Caco-2 (cell line): ENCODE results near the gene RUFY4. TPM values are rescaled to one million over a fixed set of nuclear protein-coding genes. Genes with fewer than 3 reads are reported as not detected.

ENCODE experiments used
- BruUV-seq: library from RNA; stranded (reverse); fragments of 400-500 nt; replicated peaks from 2 replicates; lab custom pipeline; 2021; lab: Mats Ljungman, UMichigan
- CTCF ChIA-PET: fragments of 300-600 bp; sonication (Branson Sonifier 250); formaldehyde crosslinking; loops from one replicate; lab custom pipeline; 2022; ENCODE audit warnings: antibody characterized with exemption; lab: Charles Lee
- POLR2A ChIA-PET: fragments of 300-600 bp; sonication (Branson Sonifier 250); formaldehyde crosslinking; loops from one replicate; lab custom pipeline; 2022; ENCODE audit warnings: antibody characterized with exemption; lab: Charles Lee
- DNase-seq, 2 experiments: peaks; one replicate each; pipeline versions ENCODE4 v3.0.0 to v3.0.0-alpha.2; 2020 to 2022
- H3K27me3 ChIP-seq: replicated peaks from 2 replicates; pipeline ENCODE4 v1.6.0; 2011; ENCODE audit warnings: low read length; ENCODE audit not compliant: control insufficient read depth, insufficient read depth
- H3K36me3 ChIP-seq: 2 replicates; pipeline ENCODE4 v1.5.1; 2011; ENCODE audit warnings: low read length; ENCODE audit not compliant: control insufficient read depth, insufficient read depth
- H3K4me1 ChIP-seq: fragments of 250-450 bp; sonication (Bioruptor Pico); 2 replicates; pipeline ENCODE4 v1.5.1; 2020; ENCODE audit warnings: mild to moderate bottlenecking
- H3K4me3 ChIP-seq: 2 replicates; pipeline ENCODE4 v1.5.1; 2011; ENCODE audit warnings: low read depth, mild to moderate bottlenecking, control low read depth, low read length
- H3K9me3 ChIP-seq: fragments of 250-450 bp; sonication (Bioruptor Pico); 2 replicates; pipeline ENCODE4 v1.5.1; 2020; ENCODE audit warnings: mild to moderate bottlenecking, moderate library complexity
- H3K27ac Mint-ChIP-seq: one replicate; pipeline ENCODE4 v1.8.0; 2022; ENCODE audit warnings: mixed read lengths; ENCODE audit not compliant: unreplicated experiment
- H3K27me3 Mint-ChIP-seq: one replicate; pipeline ENCODE4 v1.8.0; 2022; ENCODE audit warnings: mixed read lengths; ENCODE audit not compliant: insufficient read depth, unreplicated experiment
- H3K36me3 Mint-ChIP-seq: one replicate; pipeline ENCODE4 v1.8.0; 2022; ENCODE audit warnings: mild to moderate bottlenecking, mixed read lengths; ENCODE audit not compliant: insufficient read depth, unreplicated experiment
- H3K4me1 Mint-ChIP-seq: one replicate; pipeline ENCODE4 v1.8.0; 2022; ENCODE audit warnings: low read depth, mixed read lengths; ENCODE audit not compliant: unreplicated experiment
- H3K4me3 Mint-ChIP-seq: one replicate; pipeline ENCODE4 v1.8.0; 2022; ENCODE audit warnings: mild to moderate bottlenecking, moderate library complexity, mixed read lengths; ENCODE audit not compliant: unreplicated experiment
- H3K9me3 Mint-ChIP-seq: one replicate; pipeline ENCODE4 v1.8.0; 2022; ENCODE audit warnings: mixed read lengths; ENCODE audit not compliant: unreplicated experiment
- CTCF ChIP-seq, 2 experiments: fragments of 200-600 bp in 1 of 2; IDR thresholded peaks; 1 replicate in 1 of 2; 2 replicates in 1 of 2; pipeline versions ENCODE4 v1.5.1 to v1.8.0; 2011 to 2022; ENCODE audit warnings: antibody characterized with exemption in 1 of 2, control low read depth in 1 of 2, inconsistent platforms in 1 of 2, low read depth in 1 of 2, low read length in 1 of 2, mild to moderate bottlenecking in 1 of 2, moderate library complexity in 1 of 2; ENCODE audit not compliant: insufficient read depth in 1 of 2, severe bottlenecking in 1 of 2, unreplicated experiment in 1 of 2
- intact Hi-C: fragments of 100-400 bp; cut with micrococcal nuclease; formaldehyde crosslinking; loops from one replicate; pipeline ENCODE4 v1.10.0; 2022; ENCODE audit not compliant: unreplicated experiment
- total RNA-seq: library from RNA; stranded (reverse); gene quantifications from 2 replicates; pipeline ENCODE4 v1.2.3, GENCODE V29; 2022

The RUFY4 gene
- total RNA-seq, 1 experiment from 2014 or later = not detected

- ChIA-PET CTCF (no interaction called here), POLR2A (no interaction called here)
- DNase-seq = no peak
- Histone ChIP-seq H3K27me3 (no peaks in the 10 kb centered on the region), H3K4me3 (no peak overlapping the region), H3K4me1 (no peaks in the 10 kb centered on the region), H3K36me3 (no peaks in the 10 kb centered on the region), H3K9me3 (peaks cover 5% of the 10 kb centered on the region)
- Mint-ChIP-seq H3K4me3 (no peak overlapping the region), H3K27ac (no peak overlapping the region), H3K9me3 (peaks cover 24% of the 10 kb centered on the region), H3K27me3 (peaks cover 4% of the 10 kb centered on the region), H3K4me1 (no peaks in the 10 kb centered on the region), H3K36me3 (no peaks in the 10 kb centered on the region)
- intact Hi-C loops = no loop called here
- BruUV-seq = no TSS peak
- no peak for TF ChIP-seq CTCF (IDR thresholded peaks at IDR 0.05; ENCODE audit: insufficient read depth in 1 of 2, low read depth in 1 of 2, low read length in 1 of 2, severe bottlenecking in 1 of 2, unreplicated experiment in 1 of 2)
These were observed 12.6 kb downstream of the RUFY4 start for GRCh38 chr2:218081695-218082094.

- no peak for DNase-seq
- Histone ChIP-seq H3K4me3 (no peak overlapping the region), H3K4me1 (no peaks in the 10 kb centered on the region), H3K36me3 (no peaks in the 10 kb centered on the region), H3K27me3 (no peaks in the 10 kb centered on the region), H3K9me3 (peaks cover 9% of the 10 kb centered on the region)
- CTCF ChIA-PET = no interaction called here
- intact Hi-C loops = no loop called here
- no peaks in the 10 kb centered on the region for H3K4me1 Mint-ChIP-seq
- BruUV-seq = no TSS peak
- peaks cover 27% of the 10 kb centered on the region for H3K9me3 Mint-ChIP-seq
- peaks cover 4% of the 10 kb centered on the region for H3K27me3 Mint-ChIP-seq
- no peaks in the 10 kb centered on the region for H3K36me3 Mint-ChIP-seq
- H3K27ac Mint-ChIP-seq = no peak overlapping the region
- no peak overlapping the region for H3K4me3 Mint-ChIP-seq
- POLR2A ChIA-PET = no interaction called here
- no peak for TF ChIP-seq CTCF (IDR thresholded peaks at IDR 0.05; ENCODE audit: insufficient read depth in 1 of 2, low read depth in 1 of 2, low read length in 1 of 2, severe bottlenecking in 1 of 2, unreplicated experiment in 1 of 2)
These were observed 13.7 kb downstream of the RUFY4 start for GRCh38 chr2:218082586-218083351.

GRCh38 chr2:218083352-218083676 lies 14.3 kb downstream of the RUFY4 start:
- ChIA-PET POLR2A (no interaction called here), CTCF (no interaction called here)
- H3K9me3 Mint-ChIP-seq = peaks cover 29% of the 10 kb centered on the region

More at GRCh38 chr2:218083352-218083676, 14.3 kb downstream of the RUFY4 start:
- no peaks in the 10 kb centered on the region for H3K36me3 ChIP-seq
- no peak overlapping the region for H3K4me3 Mint-ChIP-seq
- H3K27me3 Mint-ChIP-seq = peaks cover 5% of the 10 kb centered on the region
- no peaks in the 10 kb centered on the region for H3K27me3 ChIP-seq
- H3K9me3 ChIP-seq = peaks cover 9% of the 10 kb centered on the region
- H3K4me3 ChIP-seq = no peak overlapping the region
- H3K27ac Mint-ChIP-seq = no peak overlapping the region
- intact Hi-C loops = no loop called here
- no peak for TF ChIP-seq CTCF (IDR thresholded peaks at IDR 0.05; ENCODE audit: insufficient read depth in 1 of 2, low read depth in 1 of 2, low read length in 1 of 2, severe bottlenecking in 1 of 2, unreplicated experiment in 1 of 2)
- no peaks in the 10 kb centered on the region for H3K36me3 Mint-ChIP-seq
- H3K4me1 Mint-ChIP-seq = no peaks in the 10 kb centered on the region
- no peaks in the 10 kb centered on the region for H3K4me1 ChIP-seq
- no peak for DNase-seq
- no TSS peak for BruUV-seq
